ENCODE results near the gene MRPS12.

The MRPS12 gene

GRCh38 chr19:38915329-38916321 is 15.1 kb upstream of the MRPS12 start:
- no peak for TF ChIP-seq EZH2phosphoT487 (IDR thresholded peaks at IDR 0.05; ENCODE audit: low read depth)
- no peak for TF ChIP-seq CTCF (IDR thresholded peaks at IDR 0.05; ENCODE audit: low read depth, low read length)
- no peaks in the 10 kb centered on the region for H4K20me1 ChIP-seq (ENCODE audit: insufficient read depth, low read length)
- no peak overlapping the region for H2AFZ ChIP-seq (ENCODE audit: low read depth, low read length)
- no peaks in the 10 kb centered on the region for H3K9me3 ChIP-seq (ENCODE audit: insufficient read depth, low read length)
- H3K79me2 ChIP-seq (ENCODE audit: low read length), result no peaks in the 10 kb centered on the region
- no peak overlapping the region for H3K9ac ChIP-seq (ENCODE audit: low read length)
- H3K27ac ChIP-seq (ENCODE audit: low read length), result no peak overlapping the region
- H3K4me3 ChIP-seq (ENCODE audit: low read length), result no peak overlapping the region
- no peaks in the 10 kb centered on the region for H3K27me3 ChIP-seq (ENCODE audit: low read depth, low read length)
- no peak overlapping the region for H3K4me2 ChIP-seq (ENCODE audit: low read length)
- H3K36me3 ChIP-seq (replicated peaks; ENCODE audit: low read depth, low read length), result peaks cover 3% of the 10 kb centered on the region
- H3K4me1 ChIP-seq (ENCODE audit: low read length), result no peaks in the 10 kb centered on the region

GRCh38 chr19:38917516-38917915 is 13.2 kb upstream of the MRPS12 start:
- TF ChIP-seq CTCF (IDR thresholded peaks at IDR 0.05; ENCODE audit: low read depth, low read length), result no peak
- TF ChIP-seq EZH2phosphoT487 (IDR thresholded peaks at IDR 0.05; ENCODE audit: low read depth), result no peak
- no peak overlapping the region for H3K4me3 ChIP-seq (ENCODE audit: low read length)
- no peaks in the 10 kb centered on the region for H3K79me2 ChIP-seq (ENCODE audit: low read length)
- peaks cover 20% of the 10 kb centered on the region for H3K36me3 ChIP-seq (replicated peaks; ENCODE audit: low read depth, low read length)
- no peak overlapping the region for H2AFZ ChIP-seq (ENCODE audit: low read depth, low read length)
- no peaks in the 10 kb centered on the region for H3K9me3 ChIP-seq (ENCODE audit: insufficient read depth, low read length)
- no peaks in the 10 kb centered on the region for H4K20me1 ChIP-seq (ENCODE audit: insufficient read depth, low read length)
- H3K4me2 ChIP-seq (ENCODE audit: low read length), result no peak overlapping the region
- H3K9ac ChIP-seq (ENCODE audit: low read length), result no peak overlapping the region
- no peaks in the 10 kb centered on the region for H3K4me1 ChIP-seq (ENCODE audit: low read length)
- no peak overlapping the region for H3K27ac ChIP-seq (ENCODE audit: low read length)
- no peaks in the 10 kb centered on the region for H3K27me3 ChIP-seq (ENCODE audit: low read depth, low read length)

GRCh38 chr19:38917921-38918491 is 12.7 kb upstream of the MRPS12 start:
- Histone ChIP-seq H3K4me1 (ENCODE audit: low read length) (no peaks in the 10 kb centered on the region), H3K27ac (ENCODE audit: low read length) (no peak overlapping the region), H3K9me3 (ENCODE audit: insufficient read depth, low read length) (no peaks in the 10 kb centered on the region), H3K9ac (ENCODE audit: low read length) (no peak overlapping the region), H3K79me2 (ENCODE audit: low read length) (no peaks in the 10 kb centered on the region), H2AFZ (ENCODE audit: low read depth, low read length) (no peak overlapping the region), H3K27me3 (ENCODE audit: low read depth, low read length) (no peaks in the 10 kb centered on the region), H3K4me3 (ENCODE audit: low read length) (no peak overlapping the region), H4K20me1 (ENCODE audit: insufficient read depth, low read length) (no peaks in the 10 kb centered on the region), H3K4me2 (ENCODE audit: low read length) (no peak overlapping the region), H3K36me3 (replicated peaks; ENCODE audit: low read depth, low read length) (peaks cover 20% of the 10 kb centered on the region)
- TF ChIP-seq EZH2phosphoT487 (IDR thresholded peaks at IDR 0.05; ENCODE audit: low read depth), result no peak
- TF ChIP-seq CTCF (IDR thresholded peaks at IDR 0.05; ENCODE audit: low read depth, low read length), result peak; percentile 9; the same call in 1 of the 2 replicates

- H3K4me3 ChIP-seq (ENCODE audit: low read length), result no peak overlapping the region
- TF ChIP-seq CTCF (IDR thresholded peaks at IDR 0.05; ENCODE audit: low read depth, low read length), result no peak
- no peak for TF ChIP-seq EZH2phosphoT487 (IDR thresholded peaks at IDR 0.05; ENCODE audit: low read depth)
- no peaks in the 10 kb centered on the region for H3K9me3 ChIP-seq (ENCODE audit: insufficient read depth, low read length)
- H2AFZ ChIP-seq (ENCODE audit: low read depth, low read length), result no peak overlapping the region
- no peak overlapping the region for H3K27ac ChIP-seq (ENCODE audit: low read length)
- no peak overlapping the region for H3K9ac ChIP-seq (ENCODE audit: low read length)
- no peaks in the 10 kb centered on the region for H3K79me2 ChIP-seq (ENCODE audit: low read length)
- no peak overlapping the region for H3K4me2 ChIP-seq (ENCODE audit: low read length)
- no peaks in the 10 kb centered on the region for H3K4me1 ChIP-seq (ENCODE audit: low read length)
- H3K36me3 ChIP-seq (replicated peaks; ENCODE audit: low read depth, low read length), result peaks cover 20% of the 10 kb centered on the region
- H4K20me1 ChIP-seq (ENCODE audit: insufficient read depth, low read length), result no peaks in the 10 kb centered on the region
- H3K27me3 ChIP-seq (ENCODE audit: low read depth, low read length), result no peaks in the 10 kb centered on the region
These were observed 12.2 kb upstream of the MRPS12 start for GRCh38 chr19:38918526-38918925.

Data from OCI-LY3 (cell line).